ENCODE results near the gene IGFBP1. TPM values are rescaled to one million over a fixed set of nuclear protein-coding genes. Genes with fewer than 3 reads are reported as not detected.
"Not testable (repeated sequence)": the region's sequence is repeated elsewhere in the genome, so short reads cannot be mapped to it uniquely, and the experiment has no call there.

Gene IGFBP1
- total RNA-seq, 2 experiments from 2014 or later = not detected

GRCh38 chr7:45939574-45939973 lies 51.3 kb downstream of the IGFBP1 start:
- ChIA-PET POLR2A (interaction anchor here (1.4 to 1.7 kb wide), 2 partner anchors 17 to 19 kb away, joined by 3 to 5 read pairs; partner anchors contain the start of gene IGFBP3), CTCF (interaction anchor here (1.3 kb wide), 1 partner anchor 16 kb away, joined by 11 read pairs; no protein-coding TSS in a partner anchor)
- no peak overlapping the region for H3K4me3 Mint-ChIP-seq

GRCh38 chr7:45940237-45940781 lies 52.0 kb downstream of the IGFBP1 start:
- peak overlapping the region; percentile 74 for H3K27ac Mint-ChIP-seq
- ChIA-PET POLR2A (interaction anchor here (1.4 to 1.7 kb wide), 2 partner anchors 18 to 19 kb away, joined by 3 to 5 read pairs; partner anchors contain the start of gene IGFBP3), CTCF (interaction anchor here (1.3 kb wide), 1 partner anchor 17 kb away, joined by 11 read pairs; no protein-coding TSS in a partner anchor)
- H3K9me3 Mint-ChIP-seq; H3K36me3 Mint-ChIP-seq (ENCODE audit: low read depth); H3K27me3 Mint-ChIP-seq: not testable (repeated sequence)
- H3K4me3 Mint-ChIP-seq = peak overlapping the region; percentile 61
- peak; percentile 66 for DNase-seq
- H3K4me1 Mint-ChIP-seq = peaks cover 20% of the 10 kb centered on the region

More at GRCh38 chr7:45939574-45939973, 51.3 kb downstream of the IGFBP1 start:
- Mint-ChIP-seq H3K27ac (no peak overlapping the region), H3K27me3 (no peaks in the 10 kb centered on the region), H3K9me3 (peaks cover 7% of the 10 kb centered on the region), H3K4me1 (peaks cover 20% of the 10 kb centered on the region), H3K36me3 (ENCODE audit: low read depth) (no peaks in the 10 kb centered on the region)
- no peak for DNase-seq

DNA sequence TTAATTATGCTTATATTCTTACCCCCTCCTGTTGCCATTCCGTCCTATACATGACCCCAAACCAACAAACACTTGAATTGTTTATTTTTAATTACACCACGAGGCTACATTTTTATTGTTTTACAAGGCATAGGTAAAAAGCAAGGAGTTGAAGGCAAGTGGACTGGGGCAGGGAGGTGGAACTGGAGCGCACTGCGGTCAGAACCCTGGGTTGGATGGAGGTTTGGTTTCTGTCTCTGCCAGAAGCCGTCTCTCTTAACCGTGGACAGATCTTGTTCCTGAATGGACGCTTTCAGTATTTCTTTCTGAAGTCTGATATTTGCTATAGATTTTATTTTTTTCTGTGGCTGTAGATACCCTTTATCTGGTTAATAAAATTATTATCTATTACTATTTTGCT lies 52.7 kb downstream of the IGFBP1 start:
- Mint-ChIP-seq H3K36me3 (ENCODE audit: low read depth) (no peaks in the 10 kb centered on the region), H3K27ac (no peak overlapping the region), H3K9me3 (peaks cover 7% of the 10 kb centered on the region), H3K4me1 (peaks cover 20% of the 10 kb centered on the region), H3K4me3 (peak overlapping the region; percentile 61), H3K27me3 (no peaks in the 10 kb centered on the region)
- DNase-seq = no peak
- ChIA-PET CTCF (interaction anchor here (1.3 kb wide), 1 partner anchor 17 kb away, joined by 11 read pairs; no protein-coding TSS in a partner anchor), POLR2A (interaction anchor here (1.4 to 1.7 kb wide), 2 partner anchors 18 to 20 kb away, joined by 3 to 5 read pairs; partner anchors contain the start of gene IGFBP3)

Other genes starting within 250 kb of the IGFBP1 start
- gene CCDC201, start 15.4 kb upstream of the IGFBP1 start, total RNA-seq = not detected
- 10 to 100 TPM; 12.1 to 13.2 TPM for gene IGFBP3, start 32.8 kb downstream of the IGFBP1 start, total RNA-seq